ENCODE data around the gene TLCD5.

Gene TLCD5

DNA sequence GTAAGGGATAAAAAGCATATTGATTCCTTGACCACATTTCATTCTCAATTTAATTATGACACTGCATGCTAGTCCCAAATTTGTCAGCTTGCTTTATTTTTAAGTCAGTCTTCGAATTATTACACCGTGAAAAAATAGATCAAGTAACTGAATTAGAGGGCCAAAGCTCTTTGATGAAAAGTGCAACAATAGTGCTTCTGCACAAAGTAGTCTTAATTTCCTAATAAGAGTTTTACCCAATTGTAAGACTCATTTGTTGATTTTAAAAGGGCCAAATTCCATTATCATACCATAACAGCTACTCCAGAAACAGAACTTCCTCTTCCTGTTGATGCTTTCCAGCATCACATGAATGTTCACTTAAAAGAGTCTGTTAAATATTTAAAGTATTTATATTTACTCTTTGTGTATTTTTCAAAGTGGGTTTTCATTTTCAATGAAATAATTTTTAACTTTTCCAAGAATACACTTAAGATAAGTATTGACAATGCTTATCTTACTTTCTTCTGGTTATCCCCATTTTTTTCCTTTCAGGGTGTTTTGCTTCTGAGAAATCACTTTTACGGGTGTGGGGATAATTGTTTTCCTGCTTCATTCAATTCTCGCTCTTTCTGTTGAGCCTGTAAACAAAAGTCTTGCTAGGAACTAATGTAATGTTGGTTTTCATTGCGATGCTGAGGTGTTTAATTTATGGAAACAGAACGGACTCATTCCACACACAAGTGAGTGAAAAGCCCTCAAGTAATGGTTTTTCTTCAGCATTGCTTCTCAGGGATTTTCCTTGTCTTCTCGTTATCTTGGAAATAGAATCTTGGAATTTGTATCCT is 13.2 kb downstream of the TLCD5 start:
- FAIRE-seq: no peak

DNA sequence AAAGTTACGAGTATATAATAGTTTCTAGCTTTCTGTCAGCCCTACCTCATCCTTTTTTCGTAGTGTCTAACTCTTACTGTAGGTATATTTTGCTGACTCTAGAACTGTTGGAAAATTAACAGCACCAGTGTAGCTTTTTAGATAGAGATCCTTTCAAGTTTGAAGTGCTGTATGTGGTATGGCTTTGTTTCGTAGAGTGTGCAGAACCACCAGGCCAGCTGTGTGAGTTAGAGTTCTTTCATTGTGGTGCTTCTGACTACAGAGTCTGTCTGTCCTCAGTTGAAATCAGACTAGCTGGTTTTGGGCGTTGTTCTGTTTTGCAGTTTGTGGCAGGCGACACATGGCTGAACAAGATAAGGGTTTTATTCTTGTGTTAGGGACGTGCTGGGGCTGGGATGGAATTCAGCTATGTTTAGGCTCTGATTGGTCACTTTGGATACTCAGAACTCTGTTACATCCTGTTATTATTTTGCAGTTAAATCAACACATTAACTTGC is 14.3 kb downstream of the TLCD5 start:
- no peak for FAIRE-seq

DNA sequence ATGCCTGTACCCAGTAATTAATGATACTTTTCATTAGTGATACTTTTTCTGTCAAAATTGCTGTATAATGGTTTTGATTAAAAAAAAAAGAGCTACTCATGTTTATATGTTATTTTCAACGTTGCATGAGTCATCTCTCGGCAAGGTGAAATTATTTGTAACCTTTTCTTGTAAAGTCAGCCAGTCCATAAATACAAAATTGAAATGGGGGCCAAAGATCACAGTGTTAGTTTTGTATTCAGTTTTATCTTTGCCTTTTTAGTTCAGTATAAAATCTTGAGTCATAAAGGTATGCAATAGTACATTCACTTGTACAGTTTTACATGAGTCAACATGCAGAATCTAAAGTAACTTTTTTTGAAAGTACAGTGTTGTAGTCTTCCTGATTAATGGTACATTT is 15.4 kb downstream of the TLCD5 start:
- FAIRE-seq: no peak

- FAIRE-seq: no peak
Measured at GRCh38 chr11:120342226-120342625, 17.1 kb downstream of the TLCD5 start.

GRCh38 chr11:120342678-120343077 is 17.6 kb downstream of the TLCD5 start:
- FAIRE-seq: no peak

- FAIRE-seq: no peak
Measured at GRCh38 chr11:120343429-120343828, 18.3 kb downstream of the TLCD5 start.

DNA sequence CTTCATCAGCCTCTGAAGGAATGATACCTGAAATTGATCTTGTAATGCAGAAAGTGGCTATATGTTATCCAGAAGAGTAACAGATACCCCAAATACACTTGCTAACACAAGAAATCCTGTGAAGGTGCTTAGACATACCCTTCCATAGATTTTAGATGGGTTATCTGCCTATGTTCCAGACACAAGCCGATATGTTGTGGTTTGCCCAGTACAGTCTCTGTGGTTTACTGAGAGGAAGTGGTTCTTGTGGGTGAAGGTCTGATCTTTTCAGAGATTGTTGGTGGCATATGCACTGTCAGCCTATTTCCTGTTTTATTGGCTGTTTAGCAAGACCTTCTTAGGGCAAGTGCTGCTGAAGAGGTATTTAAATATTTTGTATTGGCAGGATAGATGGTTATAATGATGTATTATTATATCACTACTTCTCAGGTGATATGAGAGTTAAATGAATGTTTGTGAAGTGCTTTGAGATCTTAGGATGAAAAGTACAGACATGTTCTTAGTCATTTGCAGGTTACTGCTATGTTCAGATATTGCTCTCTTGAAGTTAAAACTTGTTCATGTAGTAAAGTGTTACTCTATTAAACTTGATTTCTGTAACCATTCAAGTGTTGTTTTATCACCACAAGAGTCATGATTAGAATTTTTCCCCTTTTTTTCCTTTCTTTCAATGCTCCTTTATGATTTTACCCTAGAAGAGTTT is 19.4 kb downstream of the TLCD5 start:
- no peak for FAIRE-seq

GRCh38 chr11:120346233-120346632 is 21.1 kb downstream of the TLCD5 start:
- no peak for FAIRE-seq

DNA sequence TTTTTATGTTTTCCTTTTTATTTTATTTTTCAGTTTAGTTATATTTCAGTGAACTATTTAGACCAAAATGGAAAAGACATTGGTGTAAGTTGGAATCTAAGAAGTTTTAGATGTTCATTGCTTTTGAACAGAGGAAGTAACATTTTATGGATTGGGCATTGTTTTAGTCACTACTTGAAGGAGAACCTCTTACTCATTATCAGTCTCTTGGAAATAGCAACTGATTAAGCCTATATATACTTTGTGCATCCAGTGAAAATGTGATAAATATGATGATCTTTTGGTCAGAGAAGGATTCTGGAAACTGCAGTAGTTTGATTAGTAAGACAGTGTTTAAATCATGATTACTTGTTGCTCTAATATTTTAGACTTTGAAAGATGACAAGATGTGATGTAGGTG is 25.5 kb downstream of the TLCD5 start:
- no peak for FAIRE-seq

DNA sequence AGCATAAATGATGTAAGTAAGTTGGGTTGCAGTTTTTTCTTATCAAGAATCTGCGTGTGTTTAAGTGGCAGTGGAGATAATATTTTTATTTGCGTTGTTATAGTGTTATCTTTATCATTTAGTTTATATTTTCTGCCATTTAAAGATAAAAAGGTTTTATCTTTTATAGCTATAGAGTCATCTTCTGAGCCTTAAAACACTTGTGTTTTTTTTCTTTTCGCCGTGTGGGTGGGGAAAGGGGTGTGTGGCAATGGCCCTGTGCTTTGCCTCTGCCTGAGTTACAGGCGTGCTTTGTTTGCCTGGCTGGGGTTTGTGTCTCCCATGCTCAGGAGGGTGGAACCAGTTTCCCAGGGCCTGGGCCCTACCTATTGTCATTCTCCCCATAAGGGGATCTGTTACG is 27.3 kb downstream of the TLCD5 start:
- no peak for FAIRE-seq

DNA sequence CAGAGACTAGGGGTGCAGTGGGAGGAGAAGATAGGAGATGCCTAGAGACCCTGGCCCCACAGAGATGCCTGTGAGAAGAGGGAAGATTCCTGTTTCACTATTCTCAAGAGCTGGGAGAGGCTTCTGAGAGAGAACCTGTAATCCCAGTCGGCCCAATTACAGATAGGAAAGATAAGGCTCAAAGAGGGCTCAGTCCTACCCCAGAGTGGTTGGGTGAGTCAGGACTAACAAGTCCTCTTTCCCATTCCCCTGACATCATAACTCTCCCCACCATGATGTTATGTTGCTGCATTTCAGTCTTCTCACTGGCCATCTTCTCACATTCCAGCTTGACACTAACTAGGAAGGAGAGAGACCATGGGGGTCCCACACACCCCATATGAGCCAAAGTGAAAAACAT is 29.0 kb downstream of the TLCD5 start:
- no peak for FAIRE-seq

DNA sequence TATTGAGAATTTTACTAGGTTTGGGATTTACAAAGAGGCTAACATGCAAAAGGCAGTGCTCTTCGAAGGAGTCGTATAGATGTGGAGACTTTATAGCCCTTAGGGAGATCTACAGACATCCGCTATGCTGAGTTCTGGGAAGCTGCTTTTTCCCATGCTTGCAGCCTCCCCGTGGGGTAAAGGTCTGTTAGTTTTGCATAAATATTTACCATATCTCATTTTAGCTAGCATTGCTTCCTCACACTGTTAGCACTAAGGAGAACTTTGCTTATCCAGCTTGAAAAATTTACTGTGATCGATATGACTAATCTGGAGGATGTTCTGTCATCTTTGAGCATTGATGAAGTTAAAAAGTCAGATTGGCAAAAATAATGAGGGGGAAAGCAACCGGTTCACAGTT is 29.7 kb downstream of the TLCD5 start:
- no peak for FAIRE-seq

GRCh38 chr11:120357620-120358019 is 32.5 kb downstream of the TLCD5 start:
- no peak for FAIRE-seq

- no peak for FAIRE-seq
Measured at GRCh38 chr11:120358729-120359128, 33.6 kb downstream of the TLCD5 start.

DNA sequence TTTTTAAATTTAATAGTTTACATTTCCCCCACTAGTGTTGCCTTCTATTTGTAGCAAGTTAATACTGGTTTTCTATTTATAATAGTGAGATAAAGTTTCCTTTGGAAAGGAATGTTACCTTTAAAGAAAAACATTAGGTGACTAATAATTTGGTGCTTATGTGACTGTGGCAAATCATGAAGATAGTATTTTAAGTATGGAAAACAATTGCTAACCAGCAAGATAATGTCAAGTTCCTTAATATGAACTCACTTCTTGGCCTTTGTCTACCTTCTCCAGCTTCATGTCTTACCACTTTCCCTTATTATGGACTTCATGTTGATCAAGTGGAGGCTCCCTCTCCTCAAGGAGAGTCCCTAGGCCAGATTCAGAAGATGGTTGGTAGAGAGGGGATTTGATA is 38.3 kb downstream of the TLCD5 start:
- FAIRE-seq: no peak

GRCh38 chr11:120365512-120365911 is 40.4 kb downstream of the TLCD5 start:
- FAIRE-seq: no peak

GRCh38 chr11:120372296-120372695 is 47.2 kb downstream of the TLCD5 start:
- no peak for FAIRE-seq

GRCh38 chr11:120375076-120375475 is 50.0 kb downstream of the TLCD5 start:
- FAIRE-seq: no peak

- FAIRE-seq: no peak
Measured at GRCh38 chr11:120376547-120377182, 51.6 kb downstream of the TLCD5 start.

- FAIRE-seq: no peak
Measured at GRCh38 chr11:120378474-120378873, 53.4 kb downstream of the TLCD5 start.

GRCh38 chr11:120381401-120381800 is 56.3 kb downstream of the TLCD5 start:
- FAIRE-seq: no peak
